22Rv1 (cell line): ENCODE results near the gene DRICH1.
"Not testable (repeated sequence)": the region's sequence is repeated elsewhere in the genome, so short reads cannot be mapped to it uniquely, and the experiment has no call there.

ENCODE experiments used
- H3K27ac ChIP-seq: fragments of 450-650 bp; 2 replicates; pipeline ENCODE4 v1.5.1; 2017
- CTCF ChIP-seq: fragments of 450-650 bp; IDR thresholded peaks from 2 replicates; pipeline ENCODE4 v1.5.1; 2017; ENCODE audit warnings: mild to moderate bottlenecking
- ZFX ChIP-seq: fragments of 450-650 bp; IDR thresholded peaks from 2 replicates; pipeline ENCODE4 v1.6.1; 2017; ENCODE audit warnings: antibody characterized with exemption, borderline replicate concordance

The DRICH1 gene

GRCh38 chr22:23632178-23632577 is at the start of gene DRICH1:
TSS of gene DRICH1 (minus strand) at chr22:23632321. CDS start at chr22:23632023, 298 bp downstream.
- no peak for TF ChIP-seq ZFX
- no peak for TF ChIP-seq CTCF
- H3K27ac ChIP-seq, result no peak within 1 kb of the TSS

GRCh38 chr22:23681026-23681809 is 49.1 kb upstream of the DRICH1 start:
- H3K27ac ChIP-seq, result no peak overlapping the region
- TF ChIP-seq ZFX (no peak), CTCF (no peak)

- TF ChIP-seq ZFX (no peak), CTCF (no peak)
- no peak overlapping the region for H3K27ac ChIP-seq
Observed at GRCh38 chr22:23678133-23678532, 46.0 kb upstream of the DRICH1 start.

GRCh38 chr22:23677701-23677995 is 45.5 kb upstream of the DRICH1 start:
- no peak overlapping the region for H3K27ac ChIP-seq
- TF ChIP-seq ZFX (no peak), CTCF (no peak)

GRCh38 chr22:23676841-23677700 is 45.0 kb upstream of the DRICH1 start:
- H3K27ac ChIP-seq, result not testable (repeated sequence)

- H3K27ac ChIP-seq, result no peak overlapping the region
- no peak for TF ChIP-seq CTCF
Observed at GRCh38 chr22:23675502-23676415, 43.6 kb upstream of the DRICH1 start.

- H3K27ac ChIP-seq, result not testable (repeated sequence)
Observed at GRCh38 chr22:23674886-23675501, 42.9 kb upstream of the DRICH1 start.
